ENCODE results near the gene ITPKA. TPM values are rescaled to one million over a fixed set of nuclear protein-coding genes. Genes with fewer than 3 reads are reported as not detected.

Gene ITPKA
- total RNA-seq, 1 experiment from 2014 or later: 16.8 TPM

DNA sequence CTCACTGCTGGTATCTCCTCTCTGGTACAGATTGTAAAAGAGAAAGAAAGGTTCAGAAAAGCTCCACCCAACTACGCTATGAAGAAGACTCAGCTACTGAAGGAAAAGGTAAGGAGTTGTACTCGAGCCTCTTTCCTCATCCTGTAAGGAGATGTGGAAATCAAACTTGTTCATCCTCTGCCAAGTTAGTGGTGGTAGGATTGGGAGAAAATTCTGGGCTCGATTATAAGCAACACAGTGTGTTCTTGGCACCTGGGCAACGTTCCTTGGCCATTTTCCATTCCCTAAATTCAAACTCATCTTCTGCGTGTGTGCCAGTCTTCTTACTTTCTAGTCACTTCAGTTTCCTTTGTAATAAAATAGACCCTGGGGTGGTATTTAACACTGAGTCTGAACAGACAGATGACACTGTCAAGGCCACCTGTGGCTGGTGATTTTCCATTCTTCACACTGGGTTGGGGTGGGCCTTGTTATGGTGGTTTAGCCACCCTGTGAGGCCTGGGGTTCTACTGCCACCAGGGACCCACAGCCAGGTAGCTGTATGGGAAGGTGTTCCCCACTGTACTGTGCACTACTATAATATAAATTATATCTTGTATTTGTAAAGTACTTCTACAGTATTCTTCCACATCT, 17.1 kb upstream of the ITPKA start:
- H3K9me2 ChIP-seq (replicated peaks; ENCODE audit: low read length): no peaks in the 10 kb centered on the region
- H2AFZ ChIP-seq (ENCODE audit: low read length): no peak overlapping the region
- TSS peak; percentile 93 for BruUV-seq (replicated peaks)
- H3K4me1 ChIP-seq (ENCODE audit: insufficient read depth, low read length): peaks cover 20% of the 10 kb centered on the region
- H3K9me3 ChIP-seq (ENCODE audit: low read length): no peaks in the 10 kb centered on the region
- H3K4me2 ChIP-seq (ENCODE audit: low read length): no peak overlapping the region
- H3K9ac ChIP-seq (ENCODE audit: low read length): no peak overlapping the region
- CTCF ChIA-PET: no interaction called here
- ATAC-seq: no peak
- H3F3A ChIP-seq (ENCODE audit: low read length, unreplicated experiment): no peaks in the 10 kb centered on the region
- TF ChIP-seq, protein P1, sequence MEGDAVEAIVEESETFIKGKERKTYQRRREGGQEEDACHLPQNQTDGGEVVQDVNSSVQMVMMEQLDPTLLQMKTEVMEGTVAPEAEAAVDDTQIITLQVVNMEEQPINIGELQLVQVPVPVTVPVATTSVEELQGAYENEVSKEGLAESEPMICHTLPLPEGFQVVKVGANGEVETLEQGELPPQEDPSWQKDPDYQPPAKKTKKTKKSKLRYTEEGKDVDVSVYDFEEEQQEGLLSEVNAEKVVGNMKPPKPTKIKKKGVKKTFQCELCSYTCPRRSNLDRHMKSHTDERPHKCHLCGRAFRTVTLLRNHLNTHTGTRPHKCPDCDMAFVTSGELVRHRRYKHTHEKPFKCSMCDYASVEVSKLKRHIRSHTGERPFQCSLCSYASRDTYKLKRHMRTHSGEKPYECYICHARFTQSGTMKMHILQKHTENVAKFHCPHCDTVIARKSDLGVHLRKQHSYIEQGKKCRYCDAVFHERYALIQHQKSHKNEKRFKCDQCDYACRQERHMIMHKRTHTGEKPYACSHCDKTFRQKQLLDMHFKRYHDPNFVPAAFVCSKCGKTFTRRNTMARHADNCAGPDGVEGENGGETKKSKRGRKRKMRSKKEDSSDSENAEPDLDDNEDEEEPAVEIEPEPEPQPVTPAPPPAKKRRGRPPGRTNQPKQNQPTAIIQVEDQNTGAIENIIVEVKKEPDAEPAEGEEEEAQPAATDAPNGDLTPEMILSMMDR (conservative IDR thresholded peaks at IDR 0.05; ENCODE audit: low read depth, low read length): no peak
- no peak for TF ChIP-seq EZH2phosphoT487 (IDR thresholded peaks at IDR 0.05; ENCODE audit: borderline replicate concordance, low read length)
- no peak for TF ChIP-seq EZH2 (IDR thresholded peaks at IDR 0.05; ENCODE audit: low read length, unreplicated experiment)
- no peak overlapping the region for H3K4me3 ChIP-seq (ENCODE audit: low read length)
- no peaks in the 10 kb centered on the region for H3K27me3 ChIP-seq (ENCODE audit: low read length)
- POLR2A ChIA-PET (ENCODE audit: unreplicated experiment): no interaction called here
- H4K20me1 ChIP-seq (ENCODE audit: low read length): no peaks in the 10 kb centered on the region
- H3K36me3 ChIP-seq (ENCODE audit: low read depth, low read length): peaks cover 50% of the 10 kb centered on the region
- intact Hi-C loops (cut with micrococcal nuclease): no loop called here
- DNase-seq: no peak
- H3K79me2 ChIP-seq (ENCODE audit: low read length): no peaks in the 10 kb centered on the region
- peak overlapping the region; percentile 37; the same call in 1 of the 2 replicates for H3K27ac ChIP-seq (ENCODE audit: low read length)

DNA sequence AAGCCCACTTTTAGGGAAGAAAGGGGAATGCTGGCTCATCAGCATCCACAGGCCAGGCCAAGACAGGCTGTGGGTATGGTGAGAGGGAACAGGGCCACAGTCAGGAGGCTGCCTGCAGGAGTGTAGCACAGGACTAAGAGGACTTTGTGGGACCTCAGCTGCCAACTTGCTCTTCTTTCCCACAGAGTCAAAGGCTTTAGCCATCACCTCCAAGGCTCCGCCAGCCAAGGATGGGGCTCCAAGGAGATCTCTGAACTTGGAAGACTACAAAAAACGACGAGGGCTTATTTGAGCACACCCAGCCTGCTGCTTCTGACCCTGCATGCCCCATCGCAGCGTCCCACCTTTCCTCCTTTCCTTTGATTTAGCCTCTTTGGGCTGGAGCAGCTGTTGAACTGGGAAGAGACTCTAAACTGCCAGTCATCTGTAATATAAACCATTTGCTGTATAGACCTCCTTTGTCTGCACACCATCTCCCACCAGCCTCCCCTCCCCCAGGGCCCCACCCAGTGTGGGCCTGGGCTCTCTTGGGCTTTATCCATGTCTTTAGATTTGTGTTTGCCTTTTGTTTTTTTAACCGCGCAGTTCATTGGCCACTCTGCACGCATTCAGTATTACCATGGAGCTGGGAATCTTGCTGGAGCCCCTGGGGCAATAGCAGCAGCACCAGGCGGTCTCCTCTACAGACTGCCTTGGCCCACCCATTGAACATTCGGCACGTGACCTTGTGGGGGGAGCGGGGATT, 13.1 kb upstream of the ITPKA start:
- intact Hi-C loops (cut with micrococcal nuclease): no loop called here
- ATAC-seq (no peak), DNase-seq (no peak)
- Histone ChIP-seq H3K36me3 (ENCODE audit: low read depth, low read length) (peaks cover 45% of the 10 kb centered on the region), H3K4me3 (ENCODE audit: low read length) (no peak overlapping the region), H3K4me1 (ENCODE audit: insufficient read depth, low read length) (peaks cover 4% of the 10 kb centered on the region), H3K9me3 (ENCODE audit: low read length) (no peaks in the 10 kb centered on the region), H3K4me2 (ENCODE audit: low read length) (no peak overlapping the region), H4K20me1 (ENCODE audit: low read length) (no peaks in the 10 kb centered on the region), H3K9ac (ENCODE audit: low read length) (no peak overlapping the region), H3F3A (ENCODE audit: low read length, unreplicated experiment) (no peaks in the 10 kb centered on the region), H3K27me3 (ENCODE audit: low read length) (no peaks in the 10 kb centered on the region), H3K79me2 (ENCODE audit: low read length) (no peaks in the 10 kb centered on the region), H2AFZ (ENCODE audit: low read length) (no peak overlapping the region), H3K27ac (ENCODE audit: low read length) (no peak overlapping the region), H3K9me2 (replicated peaks; ENCODE audit: low read length) (no peaks in the 10 kb centered on the region)
- CTCF ChIA-PET: interaction anchor here (0.7 kb wide), 1 partner anchor 27 kb away, joined by 3 read pairs; no protein-coding TSS in a partner anchor
- BruUV-seq (replicated peaks): no TSS peak
- TF ChIP-seq EZH2 (IDR thresholded peaks at IDR 0.05; ENCODE audit: low read length, unreplicated experiment) (no peak), EZH2phosphoT487 (IDR thresholded peaks at IDR 0.05; ENCODE audit: borderline replicate concordance, low read length) (no peak)
- TF ChIP-seq, protein P1 (conservative IDR thresholded peaks at IDR 0.05; ENCODE audit: low read depth, low read length): no peak
- POLR2A ChIA-PET (ENCODE audit: unreplicated experiment): no interaction called here

Measured in PC-3 (cell line).